HepG2 (cell line): Measurements from ENCODE around the gene GIPC2. TPM values are rescaled to one million over a fixed set of nuclear protein-coding genes. Genes with fewer than 3 reads are reported as not detected.

Experiments used
- ATAC-seq: fragments of 200-7000 bp; cut with Tn5 transposase; 3 replicates; pipeline ENCODE4 v1.9.1; 2020; ENCODE audit warnings: mild to moderate bottlenecking, moderate library complexity
- BruUV-seq: library from RNA; stranded (reverse); fragments of 400-500 nt; replicated peaks from 2 replicates; lab custom pipeline; 2021; lab: Mats Ljungman, UMichigan
- CTCF ChIA-PET: fragments of 300-600 bp; formaldehyde crosslinking; extraction: SDS; loops from one replicate; lab custom pipeline; 2021; ENCODE audit warnings: low total read pairs, inconsistent platforms, low intra/inter-chr PET ratio; lab: Yijun Ruan, JAX
- POLR2A ChIA-PET: fragments of 350-600 bp; sonication (Branson Sonifier 250); formaldehyde crosslinking; loops from one replicate; lab custom pipeline; 2020; ENCODE audit warnings: antibody characterized with exemption, inconsistent platforms; lab: Yijun Ruan, JAX
- DNase-seq: peaks from one replicate; pipeline ENCODE4 v3.0.0-alpha.2; 2015; ENCODE audit warnings: low spot score
- FAIRE-seq: peaks from 3 replicates; lab custom pipeline; 2011; peaks lifted over from hg19 to GRCh38; lab: Jason Lieb, UNC
- H2AFZ ChIP-seq: one replicate; pipeline ENCODE4 v1.6.1; 2011; ENCODE audit warnings: low read length, inconsistent platforms
- H3K27ac ChIP-seq: fragments of 300-600 bp; 3 replicates; pipeline ENCODE4 v1.8.0; 2011; ENCODE audit warnings: mixed run types, mild to moderate bottlenecking, mixed read lengths, low read length, inconsistent platforms; ENCODE audit not compliant: insufficient read depth; ENCODE audit errors: extremely low read length
- H3K27me3 ChIP-seq, 2 experiments: fragments of 200-600 bp in 1 of 2; 2 replicates in 1 of 2; 3 replicates in 1 of 2; pipeline versions ENCODE4 v1.6.0 to v1.8.0; 2011; ENCODE audit warnings: low read length in 2 of 2, mild to moderate bottlenecking in 2 of 2, moderate library complexity in 2 of 2, inconsistent platforms in 1 of 2; ENCODE audit not compliant: insufficient read depth in 2 of 2, control insufficient read depth in 1 of 2
- H3K36me3 ChIP-seq, 2 experiments: fragments of 200-600 bp in 1 of 2; replicated peaks in 1 of 2; 2 replicates in 1 of 2; 3 replicates in 1 of 2; pipeline versions ENCODE4 v1.5.1 to v1.8.0; 2011; ENCODE audit warnings: low read length in 2 of 2, inconsistent platforms in 1 of 2; ENCODE audit not compliant: insufficient read depth in 2 of 2, control insufficient read depth in 1 of 2
- H3K4me1 ChIP-seq: 2 replicates; pipeline ENCODE4 v1.5.1; 2012; ENCODE audit warnings: low read length, inconsistent platforms; ENCODE audit not compliant: insufficient read depth
- H3K4me2 ChIP-seq: 2 replicates; pipeline ENCODE4 v1.6.0; 2011; ENCODE audit warnings: low read depth, low read length, inconsistent platforms
- H3K4me3 ChIP-seq, 3 experiments: fragments of 200-600 bp in 1 of 3; sonication (generic), shearing (Covaris generic) in 1 of 3; replicated peaks in 1 of 3; 2 replicates each; pipeline ENCODE4 v1.5.1; 2011 to 2016; ENCODE audit warnings: low read length in 3 of 3, inconsistent platforms in 2 of 3, low read depth in 2 of 3, mild to moderate bottlenecking in 2 of 3, control low read depth in 1 of 3, mixed read lengths in 1 of 3; ENCODE audit not compliant: insufficient read depth in 1 of 3
- H3K79me2 ChIP-seq: one replicate; pipeline ENCODE4 v1.6.1; 2011; ENCODE audit warnings: low read length, inconsistent platforms; ENCODE audit not compliant: insufficient read depth
- H3K9ac ChIP-seq: 2 replicates; pipeline ENCODE4 v1.6.0; 2011; ENCODE audit warnings: mild to moderate bottlenecking, low read depth, low read length, inconsistent platforms; ENCODE audit not compliant: insufficient read depth
- H3K9me3 ChIP-seq: 2 replicates; pipeline ENCODE4 v1.5.1; 2012; ENCODE audit warnings: mild to moderate bottlenecking, low read length
- H4K20me1 ChIP-seq: 2 replicates; pipeline ENCODE4 v1.6.0; 2011; ENCODE audit warnings: inconsistent platforms, mild to moderate bottlenecking, low read length, moderate library complexity; ENCODE audit not compliant: insufficient read depth
- E2F1 ChIP-seq: sonication (generic); formaldehyde crosslinking; IDR thresholded peaks from 2 replicates; pipeline ENCODE4 v1.5.0; 2020; ENCODE audit warnings: missing genetic modification reagents
- HDAC6 ChIP-seq: fragments of 200-600 bp; sonication (generic); IDR thresholded peaks from 2 replicates; pipeline ENCODE4 v1.7.0; 2017; ENCODE audit warnings: mild to moderate bottlenecking, antibody characterized with exemption, low read length, low read depth
- HMG20B ChIP-seq: conservative IDR thresholded peaks from 2 replicates; pipeline ENCODE4 v1.6.1; 2016; ENCODE audit warnings: missing genetic modification reagents, missing compliant biosample characterization
- JUN ChIP-seq: sonication (generic); formaldehyde crosslinking; IDR thresholded peaks from 2 replicates; pipeline ENCODE4 v1.4.0; 2020; ENCODE audit warnings: mild to moderate bottlenecking, missing genetic modification reagents
- MIER2 ChIP-seq: IDR thresholded peaks from 2 replicates; pipeline ENCODE4 v1.6.1; 2016; ENCODE audit warnings: missing biosample characterization, missing genetic modification reagents
- NFAT5 ChIP-seq: sonication (generic); formaldehyde crosslinking; IDR thresholded peaks from 2 replicates; pipeline ENCODE4 v1.4.0; 2020; ENCODE audit warnings: missing genetic modification reagents
- RNF219 ChIP-seq: sonication (generic); formaldehyde crosslinking; IDR thresholded peaks from 2 replicates; pipeline ENCODE4 v1.5.0; 2020; ENCODE audit warnings: mild to moderate bottlenecking, missing genetic modification reagents
- RXRB ChIP-seq: IDR thresholded peaks from 2 replicates; pipeline ENCODE4 v1.6.1; 2016; ENCODE audit warnings: borderline replicate concordance, missing genetic modification reagents, missing compliant biosample characterization
- SKI ChIP-seq: fragments of 450-650 bp; IDR thresholded peaks from one replicate; pipeline ENCODE4 v1.6.1; 2018; ENCODE audit warnings: mild to moderate bottlenecking; ENCODE audit not compliant: partially characterized antibody
- ZMYM2 ChIP-seq: sonication (generic); formaldehyde crosslinking; IDR thresholded peaks from 2 replicates; pipeline ENCODE4 v1.8.0; 2022; ENCODE audit warnings: mild to moderate bottlenecking, missing genetic modification reagents
- ZNF33B ChIP-seq: sonication (generic); formaldehyde crosslinking; IDR thresholded peaks from 2 replicates; pipeline ENCODE4 v1.5.1; 2020; ENCODE audit warnings: mild to moderate bottlenecking, missing genetic modification reagents
- ZNF614 ChIP-seq: IDR thresholded peaks from 2 replicates; pipeline ENCODE4 v1.6.1; 2018; ENCODE audit warnings: missing biosample characterization, missing genetic modification reagents, inconsistent platforms, borderline replicate concordance
- ZNF652 ChIP-seq: IDR thresholded peaks from 2 replicates; pipeline ENCODE4 v1.6.1; 2016; ENCODE audit warnings: low read depth, borderline replicate concordance
- WGBS: methylation state at CpG from one replicate; pipeline ENCODE4 v1.1.6; 2017; ENCODE audit warnings: low lambda C conversion rate; 5-methylcytosine and 5-hydroxymethylcytosine counted together
- in situ Hi-C: cut with HindIII; loops from 2 replicates; pipeline ENCODE4 v1.10.0; 2017; ENCODE audit warnings: low pct_unique_long_range_greater_than_20kb; ENCODE audit not compliant: extremely low pct_ligation_motif_present
- intact Hi-C: fragments of 100-400 bp; cut with micrococcal nuclease; formaldehyde crosslinking; loops from one replicate; pipeline ENCODE4 v1.10.0; 2022; ENCODE audit not compliant: unreplicated experiment
- polyA plus RNA-seq, 8 experiments: library from polyadenylated mRNA; depleted of rRNA in 3 of 8; stranded (reverse) in 7 of 8; unstranded in 1 of 8; fragments of >200 nt; fragmentation: Illumina TruSeq in 4 of 8; extraction: Trizol in 4 of 8; gene quantifications; 2 replicates each; pipeline versions ENCODE4 v1.2.1 to v1.2.3, GENCODE V29; 2011 to 2016; ENCODE audit warnings: low read depth in 4 of 8, missing spikeins in 1 of 8, mixed read lengths in 1 of 8; ENCODE audit not compliant: insufficient read depth in 1 of 8
- total RNA-seq, 5 experiments: library from RNA; depleted of rRNA; stranded (reverse); fragments of >200 nt; fragmentation: Illumina TruSeq; extraction: Trizol; gene quantifications; 2 replicates each; pipeline ENCODE4 v1.2.3, GENCODE V29; 2016; ENCODE audit warnings: low read depth in 1 of 5

The GIPC2 gene
- total and polyA plus RNA-seq, 2 of the 13 experiments (the other 11 are each of a cell fraction or from before 2014, with no cell fraction given), result 6.1 to 21.6 TPM

- Histone ChIP-seq H3K4me3 (no peak overlapping the region), H3K4me1 (peaks cover 14% of the 10 kb centered on the region), H3K79me2 (peaks cover 16% of the 10 kb centered on the region), H3K9ac (no peak overlapping the region), H3K9me3 (no peaks in the 10 kb centered on the region), H3K36me3 (no peaks in the 10 kb centered on the region), H3K27me3 (no peaks in the 10 kb centered on the region), H4K20me1 (no peaks in the 10 kb centered on the region; the same call in 1 of the 2 replicates), H2AFZ (no peak overlapping the region), H3K4me2 (no peak overlapping the region), H3K27ac (no peak overlapping the region)
- no TSS peak for BruUV-seq
- CTCF ChIA-PET, result no interaction called here
- ATAC-seq (no peak), DNase-seq (no peak), FAIRE-seq (no peak)
- TF ChIP-seq SKI, result no peak
- TF ChIP-seq RXRB (CRISPR knock-in tag), result no peak
- TF ChIP-seq ZNF614, result no peak
- no peak for TF ChIP-seq ZNF33B (CRISPR knock-in tag)
- no peak for TF ChIP-seq RNF219
- TF ChIP-seq JUN (CRISPR knock-in tag), result no peak
- no peak for TF ChIP-seq MIER2 (CRISPR knock-in tag)
- TF ChIP-seq HDAC6, result no peak
- TF ChIP-seq E2F1, result no peak
- TF ChIP-seq HMG20B, result no peak
- no peak for TF ChIP-seq ZMYM2
- no peak for TF ChIP-seq NFAT5 (CRISPR knock-in tag)
- TF ChIP-seq ZNF652, result no peak
- in situ Hi-C loops (no loop called here), intact Hi-C loops (no loop called here)
- WGBS, result 90% methylated on average over 1 of the region's 1 CpG
- POLR2A ChIA-PET, result no interaction called here
Measured at GRCh38 chr1:78072216-78072615, 26.4 kb downstream of the GIPC2 start.
